Choroid plexus epithelial cell (primary cell): Measurements from ENCODE around the gene SIAH1.
"Not testable (repeated sequence)": the region's sequence is repeated elsewhere in the genome, so short reads cannot be mapped to it uniquely, and the experiment has no call there.

Experiments used
- DNase-seq: peaks from one replicate; pipeline ENCODE4 v3.0.0-alpha.2; 2010; ENCODE audit warnings: low read depth
- H3K4me3 ChIP-seq: 2 replicates; pipeline ENCODE4 v1.5.1; 2011; ENCODE audit warnings: low read depth, mild to moderate bottlenecking, control low read depth, low read length, moderate library complexity
- TF ChIP-seq, protein P1 (sequence below): conservative IDR thresholded peaks from 2 replicates; pipeline ENCODE4 v1.5.1; 2011; ENCODE audit warnings: low read depth, mild to moderate bottlenecking, control low read depth, inconsistent platforms, low read length, moderate library complexity

SIAH1 gene

DNA sequence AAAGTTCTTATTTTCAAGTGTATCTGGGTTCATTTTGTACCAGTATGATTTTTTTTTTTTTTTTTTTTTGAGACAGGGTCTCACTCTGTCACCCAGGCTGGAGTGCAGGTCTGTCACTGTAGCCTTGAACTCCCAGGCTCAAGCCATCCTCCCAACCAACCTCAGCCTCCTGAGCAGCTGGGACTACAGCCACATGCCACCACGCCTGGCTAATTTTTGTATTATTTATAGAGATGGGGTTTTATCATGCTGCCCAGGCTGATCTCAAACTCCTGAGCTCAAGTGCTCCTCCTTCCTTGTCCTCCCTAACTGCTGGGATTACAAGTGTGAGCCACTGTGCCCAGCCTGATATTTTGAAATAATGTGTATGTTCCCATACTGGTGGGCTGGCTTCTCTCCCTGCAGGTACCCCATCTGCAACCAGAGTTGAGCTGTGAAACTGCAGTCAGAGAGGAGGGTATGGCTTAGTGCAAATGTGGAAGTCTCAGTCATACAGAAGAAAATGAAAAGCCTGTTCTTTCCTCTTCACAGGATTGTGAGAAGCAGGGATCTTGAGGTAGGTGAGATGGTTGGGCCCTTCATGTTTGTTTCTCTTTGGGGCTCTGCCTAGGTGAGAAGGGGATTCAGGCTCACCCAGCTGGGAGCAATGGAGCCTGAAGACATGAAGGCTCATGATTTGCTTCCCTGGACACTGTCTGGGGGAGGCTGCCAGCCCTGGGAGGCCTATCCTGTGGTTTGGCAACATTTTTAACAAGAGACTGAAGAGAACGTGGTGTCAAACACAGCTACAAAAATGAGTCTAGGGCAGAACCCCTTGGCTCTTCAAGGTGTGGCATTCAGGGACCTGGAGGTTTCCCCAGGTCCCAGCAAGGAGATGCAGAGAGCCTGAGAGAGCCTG lies 41.3 kb upstream of the SIAH1 start:
- DNase-seq: peak; percentile 65
- TF ChIP-seq, protein P1, sequence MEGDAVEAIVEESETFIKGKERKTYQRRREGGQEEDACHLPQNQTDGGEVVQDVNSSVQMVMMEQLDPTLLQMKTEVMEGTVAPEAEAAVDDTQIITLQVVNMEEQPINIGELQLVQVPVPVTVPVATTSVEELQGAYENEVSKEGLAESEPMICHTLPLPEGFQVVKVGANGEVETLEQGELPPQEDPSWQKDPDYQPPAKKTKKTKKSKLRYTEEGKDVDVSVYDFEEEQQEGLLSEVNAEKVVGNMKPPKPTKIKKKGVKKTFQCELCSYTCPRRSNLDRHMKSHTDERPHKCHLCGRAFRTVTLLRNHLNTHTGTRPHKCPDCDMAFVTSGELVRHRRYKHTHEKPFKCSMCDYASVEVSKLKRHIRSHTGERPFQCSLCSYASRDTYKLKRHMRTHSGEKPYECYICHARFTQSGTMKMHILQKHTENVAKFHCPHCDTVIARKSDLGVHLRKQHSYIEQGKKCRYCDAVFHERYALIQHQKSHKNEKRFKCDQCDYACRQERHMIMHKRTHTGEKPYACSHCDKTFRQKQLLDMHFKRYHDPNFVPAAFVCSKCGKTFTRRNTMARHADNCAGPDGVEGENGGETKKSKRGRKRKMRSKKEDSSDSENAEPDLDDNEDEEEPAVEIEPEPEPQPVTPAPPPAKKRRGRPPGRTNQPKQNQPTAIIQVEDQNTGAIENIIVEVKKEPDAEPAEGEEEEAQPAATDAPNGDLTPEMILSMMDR: no peak
- no peak overlapping the region for H3K4me3 ChIP-seq

DNA sequence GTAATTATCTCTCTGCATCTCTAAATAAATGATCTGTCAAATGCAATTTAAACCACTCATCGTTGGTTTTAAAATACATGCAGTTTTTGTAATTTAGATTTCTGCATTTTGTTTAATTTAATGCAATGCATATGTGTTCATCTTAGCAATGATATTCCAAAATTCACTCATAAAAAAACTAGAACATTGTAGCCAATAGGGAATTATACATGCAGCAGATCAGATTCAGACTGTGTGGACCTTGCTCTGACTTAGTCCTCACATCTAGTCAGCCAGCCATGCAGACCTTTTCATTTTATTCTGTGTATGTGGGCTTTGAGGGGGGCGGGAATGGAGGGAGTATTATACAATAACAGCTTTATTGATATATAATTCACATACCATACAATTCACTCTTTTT lies 37.3 kb upstream of the SIAH1 start:
- TF ChIP-seq, protein P1: no peak
- DNase-seq: no peak
- H3K4me3 ChIP-seq: no peak overlapping the region

DNA sequence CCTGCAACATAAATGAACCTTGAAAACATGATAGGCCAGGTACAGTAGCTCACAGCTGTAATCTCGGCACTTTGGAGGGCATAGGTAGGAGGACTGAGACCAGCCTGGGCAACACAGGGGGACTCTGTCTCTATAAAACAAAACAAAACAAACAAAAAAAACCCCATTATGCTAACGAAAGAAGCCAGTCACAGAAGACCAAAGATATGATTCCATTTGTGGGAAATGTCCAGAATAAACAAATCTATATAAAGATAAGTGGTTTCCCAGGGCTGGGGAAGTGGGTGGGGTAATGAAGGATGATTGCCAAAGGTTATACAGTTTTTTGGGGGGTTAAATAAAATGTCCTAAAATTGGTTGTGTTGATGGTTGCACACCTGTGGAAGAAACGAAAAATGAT lies 36.5 kb upstream of the SIAH1 start:
- DNase-seq: peak; percentile 27
- no peak overlapping the region for H3K4me3 ChIP-seq
- TF ChIP-seq, protein P1: no peak

DNA sequence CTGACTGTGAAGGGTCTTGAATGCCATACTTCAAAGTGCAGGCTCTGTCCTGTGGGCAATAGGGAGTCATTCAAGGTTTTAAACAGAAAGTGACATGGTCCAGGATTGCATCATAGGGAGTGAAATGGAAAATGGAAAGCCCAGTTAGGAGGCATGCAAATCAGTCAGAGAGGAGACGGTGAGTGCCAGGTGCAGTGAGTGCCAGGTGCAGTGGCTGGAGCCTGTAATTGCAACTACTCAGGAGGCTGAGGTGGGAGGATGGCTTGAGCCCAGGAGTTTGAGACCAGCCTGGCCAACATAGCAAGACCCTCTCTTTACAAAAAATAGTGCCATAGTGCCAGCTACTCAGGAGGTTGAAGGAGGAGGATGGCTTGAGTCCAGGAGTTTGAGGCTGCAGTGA lies 35.2 kb upstream of the SIAH1 start:
- TF ChIP-seq, protein P1: no peak
- no peak for DNase-seq

DNA sequence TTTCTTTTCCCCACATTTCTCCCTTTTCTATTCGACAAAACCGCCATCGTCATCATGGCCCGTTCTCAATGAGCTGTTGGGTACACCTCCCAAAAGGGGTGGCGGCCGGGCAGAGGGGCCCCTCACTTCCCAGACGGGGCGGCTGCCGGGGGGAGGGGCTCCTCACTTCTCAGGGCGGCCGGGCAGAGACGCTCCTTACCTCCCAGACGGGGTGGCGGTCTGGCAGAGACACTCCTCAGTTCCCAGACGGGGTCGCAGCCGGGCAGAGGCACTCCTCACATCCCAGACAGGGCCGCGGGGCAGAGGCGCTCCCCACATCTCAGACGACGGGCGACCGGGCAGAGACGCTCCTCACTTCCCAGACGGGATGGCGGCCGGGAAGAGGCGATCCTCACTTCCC lies 31.4 kb upstream of the SIAH1 start:
- not testable (repeated sequence) for DNase-seq, H3K4me3 ChIP-seq

More for the DNA sequence above, 35.2 kb upstream of the SIAH1 start:
- no peak overlapping the region for H3K4me3 ChIP-seq

DNA sequence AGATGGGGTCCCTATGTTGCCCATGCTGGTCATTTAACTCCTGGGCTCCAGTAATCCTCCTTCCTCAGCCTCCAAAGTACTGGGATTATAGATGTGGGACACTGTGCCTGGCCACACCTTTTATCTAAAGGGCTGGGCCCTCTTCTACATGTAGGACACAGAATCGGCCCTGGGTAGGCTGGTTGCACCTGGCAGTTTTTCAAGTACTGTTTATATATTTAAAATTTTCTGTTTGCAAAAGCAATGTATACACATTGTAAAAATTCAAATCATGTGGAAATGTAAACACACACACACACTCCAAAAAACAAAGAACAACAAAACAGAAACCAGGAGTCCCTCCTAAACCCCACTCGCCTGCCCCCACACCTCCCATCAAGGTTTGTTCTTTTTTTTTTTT lies 28.1 kb upstream of the SIAH1 start:
- no peak overlapping the region for H3K4me3 ChIP-seq
- TF ChIP-seq, protein P1: no peak
- no peak for DNase-seq

DNA sequence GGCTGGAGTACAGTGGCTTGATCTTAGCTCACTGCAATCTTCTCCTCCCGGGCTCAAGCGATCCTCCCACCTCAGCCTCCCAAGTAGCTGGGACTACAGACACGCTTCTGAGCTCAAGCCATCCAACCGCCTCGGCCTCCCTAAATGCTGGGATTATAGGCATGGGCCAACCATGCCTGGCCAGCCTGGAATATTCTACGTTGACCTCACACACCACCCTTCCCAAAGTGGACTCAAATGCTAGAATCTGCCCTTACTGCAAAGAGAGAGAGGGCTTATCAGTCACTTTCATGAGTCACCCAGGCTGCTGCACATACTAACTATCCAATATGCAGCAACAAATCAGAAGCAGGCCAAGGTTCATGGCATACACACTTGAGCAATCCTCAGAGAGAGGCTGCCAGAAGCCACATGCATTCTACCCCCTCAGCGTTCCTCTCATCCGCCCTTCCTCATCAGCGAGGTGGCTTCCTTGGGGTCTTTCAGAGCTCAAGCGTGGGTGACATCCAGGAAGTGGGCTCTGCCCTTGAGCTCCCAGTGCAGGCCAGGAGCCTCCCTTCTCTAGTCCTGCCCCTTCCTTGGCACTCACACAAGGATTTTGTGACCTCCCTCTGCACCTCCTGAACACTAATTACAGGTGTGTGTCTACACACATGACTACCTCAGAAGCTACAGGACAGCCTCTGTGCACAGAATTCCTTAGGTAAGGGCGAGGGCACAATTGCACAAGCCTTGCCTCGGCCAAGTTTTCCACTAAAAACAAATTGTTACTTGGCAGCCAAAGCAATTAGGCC lies 24.8 kb upstream of the SIAH1 start:
- no peak overlapping the region for H3K4me3 ChIP-seq
- DNase-seq: peak; percentile 96
- TF ChIP-seq, protein P1: no peak
